Nephron (organoid): ENCODE measurements around the gene WDFY4.

Experiments
- H3K27ac Mint-ChIP-seq, 3 experiments: 2 replicates each; pipeline ENCODE4 v1.8.0; 2020; ENCODE audit warnings: mixed read lengths in 3 of 3, mild to moderate bottlenecking in 2 of 3, moderate library complexity in 1 of 3
- H3K27me3 Mint-ChIP-seq: 2 replicates; pipeline ENCODE4 v1.8.0; 2021; ENCODE audit warnings: low read depth, mild to moderate bottlenecking, moderate library complexity, mixed read lengths
- H3K36me3 Mint-ChIP-seq: 2 replicates; pipeline ENCODE4 v1.8.0; 2020; ENCODE audit warnings: low read depth, mixed read lengths
- H3K4me1 Mint-ChIP-seq: 2 replicates; pipeline ENCODE4 v1.8.0; 2020; ENCODE audit warnings: mixed read lengths
- H3K4me3 Mint-ChIP-seq, 3 experiments: 2 replicates each; pipeline ENCODE4 v1.8.0; 2020; ENCODE audit warnings: mild to moderate bottlenecking in 3 of 3, mixed read lengths in 3 of 3, moderate library complexity in 2 of 3
- H3K9me3 Mint-ChIP-seq: 2 replicates; pipeline ENCODE4 v1.8.0; 2020; ENCODE audit warnings: mixed read lengths
- TF ChIP-seq, protein P1 (sequence below), 3 experiments: fragments of 200-600 bp; sonication (generic); IDR thresholded peaks; one replicate each; pipeline ENCODE4 v1.5.0; 2021; ENCODE audit warnings: antibody characterized with exemption in 3 of 3; ENCODE audit not compliant: unreplicated experiment in 3 of 3

Gene WDFY4

DNA sequence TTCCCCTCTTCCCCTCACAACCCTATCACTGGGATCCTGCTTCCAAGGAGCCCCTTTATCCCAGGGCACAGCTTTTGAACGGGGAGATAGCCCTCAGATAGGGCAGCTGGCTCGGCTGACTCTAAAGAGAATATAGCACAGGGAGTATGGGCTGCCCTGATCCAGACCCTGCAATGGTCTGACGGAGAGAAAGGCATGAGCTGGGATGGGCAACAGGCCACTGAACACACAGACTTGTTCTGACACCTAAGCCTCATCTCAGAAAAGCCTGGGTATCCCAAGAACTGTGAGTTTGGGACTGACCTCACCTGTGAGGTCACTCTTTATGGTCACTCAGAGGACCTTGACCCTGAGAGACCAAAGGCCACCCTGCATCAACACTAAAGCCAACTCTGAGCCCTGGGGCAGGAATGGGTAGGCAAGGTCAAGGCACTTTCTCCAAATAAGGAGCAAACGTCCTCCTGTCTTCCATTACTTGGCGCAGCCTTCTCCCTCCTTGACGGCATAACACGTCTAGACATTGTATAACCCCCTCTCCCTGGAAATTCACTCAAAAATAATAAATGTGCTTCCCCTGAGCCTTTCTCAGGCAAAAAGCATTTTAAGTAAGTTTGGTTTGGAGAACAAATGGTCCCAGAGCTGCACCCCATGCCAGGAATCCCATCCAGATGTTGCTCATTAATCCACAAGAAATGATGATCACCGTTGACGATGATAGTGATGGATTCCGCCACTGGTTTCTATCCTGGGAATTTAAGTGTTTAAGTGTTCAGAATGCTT lies 263.2 kb downstream of the WDFY4 start:
- Mint-ChIP-seq H3K4me3 (no peak overlapping the region), H3K36me3 (no peaks in the 10 kb centered on the region), H3K27me3 (peaks cover 60% of the 10 kb centered on the region), H3K4me1 (peaks cover 57% of the 10 kb centered on the region), H3K27ac (peak overlapping the region in 2 of 3 experiments; percentile 74 to 75), H3K9me3 (no peaks in the 10 kb centered on the region)
- TF ChIP-seq, protein P1, sequence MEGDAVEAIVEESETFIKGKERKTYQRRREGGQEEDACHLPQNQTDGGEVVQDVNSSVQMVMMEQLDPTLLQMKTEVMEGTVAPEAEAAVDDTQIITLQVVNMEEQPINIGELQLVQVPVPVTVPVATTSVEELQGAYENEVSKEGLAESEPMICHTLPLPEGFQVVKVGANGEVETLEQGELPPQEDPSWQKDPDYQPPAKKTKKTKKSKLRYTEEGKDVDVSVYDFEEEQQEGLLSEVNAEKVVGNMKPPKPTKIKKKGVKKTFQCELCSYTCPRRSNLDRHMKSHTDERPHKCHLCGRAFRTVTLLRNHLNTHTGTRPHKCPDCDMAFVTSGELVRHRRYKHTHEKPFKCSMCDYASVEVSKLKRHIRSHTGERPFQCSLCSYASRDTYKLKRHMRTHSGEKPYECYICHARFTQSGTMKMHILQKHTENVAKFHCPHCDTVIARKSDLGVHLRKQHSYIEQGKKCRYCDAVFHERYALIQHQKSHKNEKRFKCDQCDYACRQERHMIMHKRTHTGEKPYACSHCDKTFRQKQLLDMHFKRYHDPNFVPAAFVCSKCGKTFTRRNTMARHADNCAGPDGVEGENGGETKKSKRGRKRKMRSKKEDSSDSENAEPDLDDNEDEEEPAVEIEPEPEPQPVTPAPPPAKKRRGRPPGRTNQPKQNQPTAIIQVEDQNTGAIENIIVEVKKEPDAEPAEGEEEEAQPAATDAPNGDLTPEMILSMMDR (IDR thresholded peaks at IDR 0.05; ENCODE audit: unreplicated experiment in 3 of 3) = no peak

DNA sequence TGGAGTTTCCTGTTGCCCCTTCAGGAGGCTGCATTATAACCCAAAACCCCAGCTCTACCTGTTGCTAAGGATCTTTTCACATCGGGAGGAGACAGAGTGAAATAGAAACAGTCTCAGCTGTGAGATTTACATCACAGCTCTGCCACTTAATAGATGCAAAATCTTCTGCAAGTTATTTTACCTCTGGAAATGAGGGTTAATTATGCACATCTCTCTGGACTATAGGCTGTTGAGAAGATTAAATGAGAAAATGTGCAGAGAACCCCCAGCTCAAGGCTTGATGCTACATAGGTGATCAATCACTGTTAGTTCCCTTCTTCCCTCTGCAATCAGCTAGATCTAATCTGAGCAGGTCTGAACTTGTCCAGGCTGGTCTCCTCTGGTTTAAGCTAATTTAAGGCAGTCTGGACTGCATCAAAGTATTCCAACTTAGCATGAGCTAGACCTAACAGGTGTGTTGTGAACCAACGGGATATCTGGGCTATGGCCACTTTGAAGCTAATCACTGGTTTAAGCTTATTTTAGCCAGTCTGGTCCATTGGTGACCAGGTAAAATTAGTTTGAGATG lies 263.9 kb downstream of the WDFY4 start:
- Mint-ChIP-seq H3K27ac (peak overlapping the region in 2 of 3 experiments; percentile 34 to 62), H3K4me1 (peaks cover 57% of the 10 kb centered on the region), H3K27me3 (peaks cover 67% of the 10 kb centered on the region), H3K9me3 (no peaks in the 10 kb centered on the region), H3K4me3 (no peak overlapping the region), H3K36me3 (no peaks in the 10 kb centered on the region)
- TF ChIP-seq, protein P1 (IDR thresholded peaks at IDR 0.05; ENCODE audit: unreplicated experiment in 3 of 3) = no peak

DNA sequence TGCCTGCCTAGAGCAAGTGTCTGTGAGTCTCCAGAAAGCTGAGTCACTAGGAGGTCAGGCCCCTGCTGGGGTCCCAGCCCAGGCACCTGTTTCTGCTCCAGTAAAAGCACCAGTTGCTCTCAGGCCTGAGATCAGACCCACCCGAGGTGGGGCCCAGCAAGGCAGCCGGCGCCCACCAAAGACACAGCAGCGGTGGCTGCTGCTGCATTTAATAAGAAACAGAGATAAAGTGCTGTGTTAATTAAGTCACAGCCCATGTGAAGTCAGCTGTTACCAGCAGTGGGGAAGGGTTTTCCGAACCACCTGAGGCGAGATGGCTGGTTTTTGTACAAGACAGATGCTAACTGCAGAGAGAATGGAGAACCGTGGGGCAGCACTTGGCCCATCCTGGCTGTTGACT lies 267.0 kb downstream of the WDFY4 start:
- H3K27ac Mint-ChIP-seq = peak overlapping the region in 1 of 3 experiments; percentile 67
- no peaks in the 10 kb centered on the region for H3K9me3 Mint-ChIP-seq
- H3K27me3 Mint-ChIP-seq = peaks cover 56% of the 10 kb centered on the region
- peak overlapping the region in 1 of 3 experiments; percentile 24 for H3K4me3 Mint-ChIP-seq
- TF ChIP-seq, protein P1 (IDR thresholded peaks at IDR 0.05; ENCODE audit: unreplicated experiment in 3 of 3) = no peak
- peaks cover 51% of the 10 kb centered on the region for H3K4me1 Mint-ChIP-seq
- H3K36me3 Mint-ChIP-seq = no peaks in the 10 kb centered on the region

- Mint-ChIP-seq H3K27ac (no peak overlapping the region), H3K4me3 (no peak overlapping the region), H3K36me3 (no peaks in the 10 kb centered on the region), H3K9me3 (peaks cover 5% of the 10 kb centered on the region), H3K27me3 (peaks cover 49% of the 10 kb centered on the region), H3K4me1 (peaks cover 15% of the 10 kb centered on the region)
- TF ChIP-seq, protein P1 (IDR thresholded peaks at IDR 0.05; ENCODE audit: unreplicated experiment in 3 of 3) = no peak
Measured at GRCh38 chr10:48957361-48958151, 272.9 kb downstream of the WDFY4 start.

GRCh38 chr10:48958598-48959190 lies 274.0 kb downstream of the WDFY4 start:
- H3K9me3 Mint-ChIP-seq = peaks cover 5% of the 10 kb centered on the region
- no peaks in the 10 kb centered on the region for H3K36me3 Mint-ChIP-seq
- peaks cover 46% of the 10 kb centered on the region for H3K27me3 Mint-ChIP-seq
- H3K27ac Mint-ChIP-seq = no peak overlapping the region
- H3K4me3 Mint-ChIP-seq = no peak overlapping the region
- TF ChIP-seq, protein P1 (IDR thresholded peaks at IDR 0.05; ENCODE audit: unreplicated experiment in 3 of 3) = no peak
- H3K4me1 Mint-ChIP-seq = peaks cover 15% of the 10 kb centered on the region
